K562 (cell line): ENCODE results near the gene CYB5R2. TPM values are rescaled to one million over a fixed set of nuclear protein-coding genes. Genes with fewer than 3 reads are reported as not detected.

ENCODE experiments used
- ATAC-seq: fragments of 200-7000 bp; cut with Tn5 transposase; 3 replicates; pipeline ENCODE4 v1.9.1; 2020; ENCODE audit warnings: moderate library complexity
- BruUV-seq: library from RNA; stranded (reverse); fragments of 400-500 nt; replicated peaks from 2 replicates; lab custom pipeline; 2021; lab: Mats Ljungman, UMichigan
- CTCF ChIA-PET: fragments of 300-600 bp; formaldehyde crosslinking; extraction: SDS; loops from one replicate; lab custom pipeline; 2021; ENCODE audit warnings: low intra/inter-chr PET ratio; lab: Yijun Ruan, JAX
- POLR2A ChIA-PET: fragments of 300-600, 350-650 bp; sonication (Branson Sonifier 250); formaldehyde crosslinking; extraction: SDS; loops from one replicate; lab custom pipeline; 2021; ENCODE audit warnings: antibody characterized with exemption, inconsistent platforms; lab: Yijun Ruan, JAX
- DNase-seq, 4 experiments: peaks; one replicate each; pipeline versions ENCODE4 v3.0.0 to v3.0.0-alpha.2; 2011 to 2018; ENCODE audit warnings: low spot score in 3 of 4, mixed read lengths in 3 of 4; ENCODE audit errors: extremely low read depth in 1 of 4
- FAIRE-seq: peaks from 2 replicates; lab custom pipeline; 2011; peaks lifted over from hg19 to GRCh38; lab: Jason Lieb, UNC
- H2AFZ ChIP-seq: 2 replicates; pipeline ENCODE4 v1.6.0; 2011; ENCODE audit warnings: low read depth, low read length, control low read depth, inconsistent platforms
- H3K27ac ChIP-seq: fragments of 200-600 bp; 3 replicates; pipeline ENCODE4 v1.8.0; 2011; ENCODE audit warnings: low read depth, mild to moderate bottlenecking, control low read depth, inconsistent platforms, low read length, moderate library complexity, mixed read lengths; ENCODE audit errors: extremely low read depth
- H3K27me3 ChIP-seq, 2 experiments: fragments of 300-600 bp in 1 of 2; 2 replicates in 1 of 2; 3 replicates in 1 of 2; pipeline versions ENCODE4 v1.6.0 to v1.8.0; 2011; ENCODE audit warnings: inconsistent platforms in 2 of 2, low read length in 2 of 2, mild to moderate bottlenecking in 1 of 2, mixed read lengths in 1 of 2, moderate library complexity in 1 of 2; ENCODE audit not compliant: control insufficient read depth in 2 of 2, insufficient read depth in 2 of 2
- H3K36me3 ChIP-seq: fragments of 300-600 bp; 3 replicates; pipeline ENCODE4 v1.8.0; 2011; ENCODE audit warnings: mild to moderate bottlenecking, low read length, inconsistent platforms; ENCODE audit not compliant: control insufficient read depth, insufficient read depth
- H3K4me1 ChIP-seq, 2 experiments: fragments of 200-600 bp in 1 of 2; replicated peaks in 1 of 2; 2 replicates in 1 of 2; 3 replicates in 1 of 2; pipeline versions ENCODE4 v1.5.1 to v1.8.0; 2011; ENCODE audit warnings: inconsistent platforms in 2 of 2, low read length in 2 of 2, mild to moderate bottlenecking in 1 of 2, mixed read lengths in 1 of 2, moderate library complexity in 1 of 2; ENCODE audit not compliant: control insufficient read depth in 2 of 2, insufficient read depth in 2 of 2
- H3K4me2 ChIP-seq: 2 replicates; pipeline ENCODE4 v1.6.1; 2011; ENCODE audit warnings: low read length, control low read depth, inconsistent platforms, mixed read lengths; ENCODE audit not compliant: insufficient read depth
- H3K4me3 ChIP-seq: fragments of 200-600 bp; sonication (generic), shearing (Covaris generic); 2 replicates; pipeline ENCODE4 v1.5.1; 2016; ENCODE audit warnings: control low read depth, inconsistent platforms
- H3K79me2 ChIP-seq: fragments of 200-600 bp; 3 replicates; pipeline ENCODE4 v1.8.0; 2011; ENCODE audit warnings: low read length, inconsistent platforms; ENCODE audit not compliant: control insufficient read depth, insufficient read depth
- H3K9ac ChIP-seq, 2 experiments: 2 replicates each; pipeline versions ENCODE4 v1.6.0 to v1.6.1; 2011; ENCODE audit warnings: low read depth in 2 of 2, low read length in 2 of 2, control low read depth in 1 of 2, inconsistent platforms in 1 of 2, mild to moderate bottlenecking in 1 of 2, mixed read lengths in 1 of 2; ENCODE audit not compliant: insufficient read depth in 1 of 2
- H3K9me1 ChIP-seq: one replicate; pipeline ENCODE4 v1.6.0; 2011; ENCODE audit warnings: inconsistent platforms, mild to moderate bottlenecking, low read length, moderate library complexity; ENCODE audit not compliant: control insufficient read depth, insufficient read depth
- H3K9me3 ChIP-seq: replicated peaks from 2 replicates; pipeline ENCODE4 v1.5.1; 2011; ENCODE audit warnings: low read depth, low read length, inconsistent platforms; ENCODE audit not compliant: control insufficient read depth, insufficient read depth
- H4K20me1 ChIP-seq: replicated peaks from 2 replicates; pipeline ENCODE4 v1.6.1; 2011; ENCODE audit warnings: low read length, inconsistent platforms, mixed read lengths; ENCODE audit not compliant: control insufficient read depth, insufficient read depth
- CBFA2T3 ChIP-seq: fragments of 450-650 bp; IDR thresholded peaks from 2 replicates; pipeline ENCODE4 v1.6.1; 2017
- CEBPG ChIP-seq, 3 experiments: fragments of 200-800 bp in 1 of 3; sonication (Bioruptor generic) in 1 of 3; sonication (generic) in 1 of 3; formaldehyde crosslinking in 1 of 3; IDR thresholded peaks in 2 of 3; conservative IDR thresholded peaks in 1 of 3; 2 replicates each; pipeline versions ENCODE4 v1.6.1 to v1.8.0; 2016 to 2022; ENCODE audit warnings: missing compliant biosample characterization in 2 of 3, missing genetic modification characterization in 2 of 3, mild to moderate bottlenecking in 1 of 3, missing genetic modification reagents in 1 of 3
- MCM7 ChIP-seq, 2 experiments: fragments of 450-650 bp; IDR thresholded peaks; 2 replicates each; pipeline ENCODE4 v1.6.1; 2016 to 2018
- NR2C2 ChIP-seq, 2 experiments: fragments of 200-800 bp in 1 of 2; sonication (Bioruptor generic) in 1 of 2; sonication (generic) in 1 of 2; formaldehyde crosslinking in 1 of 2; IDR thresholded peaks; 2 replicates each; pipeline versions ENCODE4 v1.6.1 to v1.8.0; 2016 to 2022; ENCODE audit warnings: mild to moderate bottlenecking in 1 of 2, missing compliant biosample characterization in 1 of 2, missing genetic modification characterization in 1 of 2, missing genetic modification reagents in 1 of 2
- WGBS: fragments of 100-300 bp; shearing (Covaris generic); methylation state at CpG from one replicate; pipeline ENCODE4 v1.1.6; 2016; ENCODE audit warnings: low coverage, mixed read lengths; ENCODE audit not compliant: insufficient coverage; ENCODE audit errors: missing lambda C conversion rate; 5-methylcytosine and 5-hydroxymethylcytosine counted together
- in situ Hi-C: fragments of 300-500 bp; cut with MboI; formaldehyde crosslinking; loops from 4 replicates; pipeline ENCODE4 v1.15.0; 2018; ENCODE audit warnings: inconsistent platforms, mixed read lengths
- intact Hi-C: fragments of 100-400 bp; cut with micrococcal nuclease; formaldehyde crosslinking; loops from 2 replicates; pipeline ENCODE4 v1.14.2; 2022
- polyA plus RNA-seq, 8 experiments: library from polyadenylated mRNA; depleted of rRNA in 4 of 8; stranded (reverse) in 5 of 8; unstranded in 3 of 8; fragments of >200 nt; fragmentation: Nextera tagmentation in 2 of 8; fragmentation: Illumina TruSeq in 1 of 8; extraction: Ambion mirVana in 2 of 8; extraction: Trizol in 1 of 8; gene quantifications; 2 replicates each; pipeline versions ENCODE4 v1.2.1 to v1.2.3, GENCODE V29; 2011 to 2014; ENCODE audit warnings: inconsistent platforms in 1 of 8, missing spikeins in 1 of 8
- total RNA-seq, 7 experiments: library from RNA; depleted of rRNA in 6 of 7; stranded (reverse); fragments of >200 nt in 6 of 7; fragmentation: Illumina TruSeq in 2 of 7; extraction: Trizol in 2 of 7; gene quantifications; 2 replicates each; pipeline versions ENCODE4 v1.2.1 to v1.2.3, GENCODE V29; 2011 to 2021; ENCODE audit warnings: low replicate concordance in 1 of 7

CYB5R2 gene
- total and polyA plus RNA-seq, 9 of the 15 experiments (the other 6 are each of a cell fraction or from before 2014, with no cell fraction given): 8.2 to 28.7 (median 13.6) TPM

- H2AFZ ChIP-seq: no peak overlapping the region
- H3K27me3 ChIP-seq: peaks cover 0 to 18% of the 10 kb centered on the region in 2 experiments; a peak in 2 of 5 replicates
- WGBS: 20% methylated on average over 3 of the region's 3 CpGs
- BruUV-seq: no TSS peak
- TF ChIP-seq CBFA2T3 (peak; percentile 26; the same call in 1 of the 2 replicates), MCM7 (IDR thresholded peaks at IDR 0.05) (no peak), NR2C2 (CRISPR knock-in tag; IDR thresholded peaks at IDR 0.05) (no peak), NR2C2 (tag; IDR thresholded peaks at IDR 0.05) (no peak), CEBPG (CRISPR knock-in tag; IDR thresholded peaks at IDR 0.05) (no peak), CEBPG (tag; conservative IDR thresholded peaks at IDR 0.05 in 1 of 2, IDR thresholded peaks at IDR 0.05 in 1 of 2) (no peak)
- ChIA-PET CTCF (no interaction called here), POLR2A (interaction anchor here (0.6 kb wide), 1 partner anchor 325 kb away, joined by 3 read pairs; no protein-coding TSS in a partner anchor)
- ATAC-seq (no peak), DNase-seq (peak in 1 of 4 experiments; percentile 9), FAIRE-seq (no peak)
- H3K36me3 ChIP-seq: no peaks in the 10 kb centered on the region
- H3K27ac ChIP-seq: no peak overlapping the region
- H3K4me2 ChIP-seq: no peak overlapping the region
- H3K79me2 ChIP-seq: no peaks in the 10 kb centered on the region
- H4K20me1 ChIP-seq: no peaks in the 10 kb centered on the region
- in situ Hi-C loops (no loop called here), intact Hi-C loops (no loop called here)
- no peaks in the 10 kb centered on the region for H3K9me3 ChIP-seq
- peaks cover 0 to 12% of the 10 kb centered on the region in 2 experiments; a peak in 4 of 5 replicates for H3K4me1 ChIP-seq
- no peak overlapping the region for H3K4me3 ChIP-seq
- H3K9me1 ChIP-seq: no peaks in the 10 kb centered on the region
- H3K9ac ChIP-seq: no peak overlapping the region
Measured at GRCh38 chr11:7675631-7676030, 2.3 kb upstream of the CYB5R2 start.
